Mononuclear cell (primary cell): Measurements from ENCODE around the gene NLRP6. TPM values are rescaled to one million over a fixed set of nuclear protein-coding genes. Genes with fewer than 3 reads are reported as not detected.
"Not testable (repeated sequence)": the region's sequence is repeated elsewhere in the genome, so short reads cannot be mapped to it uniquely, and the experiment has no call there.

Source experiments
- H3K27me3 ChIP-seq: 2 replicates; pipeline ENCODE4 v1.6.0; 2011; ENCODE audit warnings: low read length, control low read depth; ENCODE audit not compliant: insufficient read depth
- H3K4me1 ChIP-seq: 2 replicates; pipeline ENCODE4 v1.5.1; 2011; ENCODE audit warnings: mild to moderate bottlenecking, low read length, control low read depth; ENCODE audit not compliant: insufficient read depth
- H3K4me3 ChIP-seq: 2 replicates; pipeline ENCODE4 v1.5.1; 2011; ENCODE audit warnings: mild to moderate bottlenecking, low read length, moderate library complexity
- H3K9me3 ChIP-seq: 2 replicates; pipeline ENCODE4 v1.5.1; 2011; ENCODE audit warnings: low read depth, mild to moderate bottlenecking, control low read depth, low read length
- total RNA-seq: library from RNA; depleted of rRNA; stranded (reverse); fragments of >200 nt; gene quantifications from one replicate; pipeline ENCODE4 v1.2.3, GENCODE V29; 2012

Gene NLRP6
- total RNA-seq, 1 donor: 9.7 TPM

- no peak overlapping the region for H3K4me3 ChIP-seq
- H3K9me3 ChIP-seq: no peaks in the 10 kb centered on the region
- peaks cover 65% of the 10 kb centered on the region for H3K4me1 ChIP-seq
- H3K27me3 ChIP-seq: peaks cover 36% of the 10 kb centered on the region
Measured at GRCh38 chr11:283405-284104, 5.3 kb downstream of the NLRP6 start.

GRCh38 chr11:284105-285020, 6.2 kb downstream of the NLRP6 start:
- Histone ChIP-seq H3K4me3 (no peak overlapping the region), H3K4me1 (peaks cover 58% of the 10 kb centered on the region), H3K9me3 (no peaks in the 10 kb centered on the region), H3K27me3 (peaks cover 34% of the 10 kb centered on the region)

GRCh38 chr11:285021-285893, 7.0 kb downstream of the NLRP6 start:
- peaks cover 58% of the 10 kb centered on the region for H3K4me1 ChIP-seq
- H3K27me3 ChIP-seq: peaks cover 34% of the 10 kb centered on the region
- H3K9me3 ChIP-seq: no peaks in the 10 kb centered on the region
- no peak overlapping the region for H3K4me3 ChIP-seq

- H3K9me3 ChIP-seq: no peaks in the 10 kb centered on the region
- peaks cover 57% of the 10 kb centered on the region for H3K4me1 ChIP-seq
- no peak overlapping the region for H3K4me3 ChIP-seq
- peaks cover 31% of the 10 kb centered on the region for H3K27me3 ChIP-seq
Measured at GRCh38 chr11:285894-286220, 7.7 kb downstream of the NLRP6 start.

- Histone ChIP-seq H3K4me1 (peaks cover 43% of the 10 kb centered on the region), H3K4me3 (peak overlapping the region; percentile 57), H3K27me3 (peaks cover 18% of the 10 kb centered on the region)
- not testable (repeated sequence) for H3K9me3 ChIP-seq
Measured at GRCh38 chr11:286977-287820, 9.0 kb downstream of the NLRP6 start.

- peak overlapping the region; percentile 57 for H3K4me3 ChIP-seq
Measured at GRCh38 chr11:287821-288477, 9.7 kb downstream of the NLRP6 start.

GRCh38 chr11:288478-289397, 10.5 kb downstream of the NLRP6 start, which contains the start of gene PGGHG:
Gene PGGHG, plus strand, starts transcription at chr11:289126. Its CDS starts 691 bp downstream, at chr11:289817.
- H3K4me3 ChIP-seq: peak within 1 kb of the TSS; percentile 57
- no peaks in the 10 kb centered on the region for H3K9me3 ChIP-seq
- peaks cover 34% of the 10 kb centered on the region for H3K4me1 ChIP-seq
- H3K27me3 ChIP-seq: peaks cover 10% of the 10 kb centered on the region

More at GRCh38 chr11:287821-288477, 9.7 kb downstream of the NLRP6 start:
- Histone ChIP-seq H3K4me1 (peaks cover 36% of the 10 kb centered on the region), H3K27me3 (peaks cover 10% of the 10 kb centered on the region), H3K9me3 (no peaks in the 10 kb centered on the region)

GRCh38 chr11:289398-289711, 11.1 kb downstream of the NLRP6 start:
- H3K27me3 ChIP-seq: peaks cover 10% of the 10 kb centered on the region
- H3K4me3 ChIP-seq: no peak overlapping the region
- H3K9me3 ChIP-seq: no peaks in the 10 kb centered on the region
- peaks cover 29% of the 10 kb centered on the region for H3K4me1 ChIP-seq

GRCh38 chr11:289712-290620, 11.8 kb downstream of the NLRP6 start:
- H3K9me3 ChIP-seq: no peaks in the 10 kb centered on the region
- no peak overlapping the region for H3K4me3 ChIP-seq
- H3K27me3 ChIP-seq: peaks cover 10% of the 10 kb centered on the region
- H3K4me1 ChIP-seq: peaks cover 29% of the 10 kb centered on the region

GRCh38 chr11:290621-291231, 12.5 kb downstream of the NLRP6 start:
- Histone ChIP-seq H3K4me1 (peaks cover 29% of the 10 kb centered on the region), H3K9me3 (no peaks in the 10 kb centered on the region), H3K4me3 (no peak overlapping the region), H3K27me3 (peaks cover 10% of the 10 kb centered on the region)

- H3K4me1 ChIP-seq: peaks cover 29% of the 10 kb centered on the region
- H3K4me3 ChIP-seq: no peak overlapping the region
- H3K27me3 ChIP-seq: peaks cover 10% of the 10 kb centered on the region
- no peaks in the 10 kb centered on the region for H3K9me3 ChIP-seq
Measured at GRCh38 chr11:291281-292210, 13.3 kb downstream of the NLRP6 start.
